Right lobe of liver (tissue), 4 donors: Measurements from ENCODE around the gene MKLN1.

Source experiments
- POLR2A ChIP-seq: fragments of 450-650 bp; IDR thresholded peaks from one replicate; pipeline ENCODE4 v1.6.1; 2017; ENCODE audit warnings: antibody characterized with exemption, mild to moderate bottlenecking
- TF ChIP-seq, protein P1 (sequence below), 4 donors: fragments of 200-600 bp in 3 of 4; fragments of 450-650 bp in 1 of 4; IDR thresholded peaks; one replicate each; pipeline versions ENCODE4 v1.5.1 to v1.8.0; 2016 to 2022; ENCODE audit warnings: antibody characterized with exemption in 4 of 4, mild to moderate bottlenecking in 2 of 4
- donor health status: DM: no; HTN: no; CAD: no.
- donor health status: DM: no; HTN: no; CAD: no.
- donor health status: DM: no; HTN: yes; CAD: no.

DNA sequence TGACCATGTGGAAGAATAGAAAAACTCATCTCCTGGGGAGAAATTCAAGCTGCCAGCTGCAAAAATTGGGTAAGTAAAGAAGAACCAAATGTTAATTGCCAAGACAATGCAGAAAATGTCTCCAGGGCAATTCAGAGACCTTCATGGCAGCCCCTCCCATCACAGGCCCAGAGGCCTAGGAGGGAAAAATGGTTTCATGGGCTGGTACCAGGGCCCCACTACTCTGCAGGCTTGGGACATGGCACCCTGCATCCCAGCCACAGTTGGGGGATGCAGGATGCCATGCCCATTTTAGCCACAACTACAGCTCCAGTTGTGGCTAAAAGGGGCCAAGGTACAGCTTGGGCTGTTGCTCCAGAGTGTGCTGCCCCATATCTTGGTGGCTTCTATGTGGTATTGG is 20.9 kb upstream of the MKLN1 start:
- TF ChIP-seq POLR2A = no peak
- TF ChIP-seq, protein P1, sequence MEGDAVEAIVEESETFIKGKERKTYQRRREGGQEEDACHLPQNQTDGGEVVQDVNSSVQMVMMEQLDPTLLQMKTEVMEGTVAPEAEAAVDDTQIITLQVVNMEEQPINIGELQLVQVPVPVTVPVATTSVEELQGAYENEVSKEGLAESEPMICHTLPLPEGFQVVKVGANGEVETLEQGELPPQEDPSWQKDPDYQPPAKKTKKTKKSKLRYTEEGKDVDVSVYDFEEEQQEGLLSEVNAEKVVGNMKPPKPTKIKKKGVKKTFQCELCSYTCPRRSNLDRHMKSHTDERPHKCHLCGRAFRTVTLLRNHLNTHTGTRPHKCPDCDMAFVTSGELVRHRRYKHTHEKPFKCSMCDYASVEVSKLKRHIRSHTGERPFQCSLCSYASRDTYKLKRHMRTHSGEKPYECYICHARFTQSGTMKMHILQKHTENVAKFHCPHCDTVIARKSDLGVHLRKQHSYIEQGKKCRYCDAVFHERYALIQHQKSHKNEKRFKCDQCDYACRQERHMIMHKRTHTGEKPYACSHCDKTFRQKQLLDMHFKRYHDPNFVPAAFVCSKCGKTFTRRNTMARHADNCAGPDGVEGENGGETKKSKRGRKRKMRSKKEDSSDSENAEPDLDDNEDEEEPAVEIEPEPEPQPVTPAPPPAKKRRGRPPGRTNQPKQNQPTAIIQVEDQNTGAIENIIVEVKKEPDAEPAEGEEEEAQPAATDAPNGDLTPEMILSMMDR (IDR thresholded peaks at IDR 0.05) = no peak
